Measurements from ENCODE around the gene SSR3. TPM values are rescaled to one million over a fixed set of nuclear protein-coding genes. Genes with fewer than 3 reads are reported as not detected.
A peak's percentile ranks its signal among the peaks of the same experiment; 100 is the strongest.

SSR3 gene
- total and polyA plus RNA-seq, 7 donors = 53.2 to 252 (median 71.5) TPM

DNA sequence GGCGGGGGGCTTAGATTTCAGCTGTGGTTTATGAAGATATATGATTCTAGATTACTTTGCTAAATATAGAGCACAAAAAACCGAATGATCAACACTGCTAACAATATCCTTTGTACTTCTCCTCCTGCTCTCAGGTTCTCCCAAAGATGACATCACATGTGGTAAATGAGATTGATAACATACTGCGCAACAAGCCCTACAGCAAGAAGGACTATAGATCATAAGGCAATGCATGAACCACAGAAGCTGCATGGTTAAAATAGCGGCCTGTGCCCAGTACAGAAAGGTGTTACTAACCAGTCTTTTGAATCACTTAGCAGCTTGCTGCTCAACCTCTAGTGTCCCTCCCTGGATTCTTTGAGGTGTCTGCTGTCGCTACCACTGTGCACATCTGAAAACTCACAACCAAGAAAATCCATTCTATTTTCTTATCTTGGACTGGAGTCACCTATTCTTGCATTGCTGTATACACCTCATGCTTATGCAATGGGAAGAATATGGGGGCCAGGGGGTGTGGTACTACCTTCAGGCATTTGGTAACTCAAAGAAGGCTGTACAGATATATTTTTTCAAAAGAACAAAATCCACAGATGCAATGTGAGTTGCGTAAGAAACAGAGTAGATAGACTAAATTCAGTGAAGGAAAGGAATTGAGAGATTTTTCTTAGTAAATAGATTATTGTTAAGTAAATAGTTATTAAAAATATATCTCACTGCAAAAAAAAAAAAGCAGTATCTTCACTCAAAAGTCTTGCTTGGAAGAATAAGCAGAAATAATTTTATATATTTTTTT lies 18.2 kb downstream of the SSR3 start:
- 86 to 90% (median 89%) methylated on average over 6 of the region's 6 CpGs for WGBS, 3 donors
- no peak overlapping the region for H3K4me3 ChIP-seq
- no peaks in the 10 kb centered on the region for H3K9me3 ChIP-seq
- H3K27me3 ChIP-seq (ENCODE audit: insufficient read depth in 3 of 3, low read length in 2 of 3) = no peaks in the 10 kb centered on the region
- ATAC-seq (no peak), DNase-seq (no peak)
- no peak for TF ChIP-seq CTCF (IDR thresholded peaks at IDR 0.05)
- intact Hi-C loops (cut with DNase I) = no loop called here
- H3K4me1 ChIP-seq = peaks cover 2% of the 10 kb centered on the region
- H3K27ac ChIP-seq = no peak overlapping the region
- peaks cover 0 to 29% of the 10 kb centered on the region in 2 donors for H3K36me3 ChIP-seq (ENCODE audit: insufficient read depth in 1 of 2, low read depth in 1 of 2)

DNA sequence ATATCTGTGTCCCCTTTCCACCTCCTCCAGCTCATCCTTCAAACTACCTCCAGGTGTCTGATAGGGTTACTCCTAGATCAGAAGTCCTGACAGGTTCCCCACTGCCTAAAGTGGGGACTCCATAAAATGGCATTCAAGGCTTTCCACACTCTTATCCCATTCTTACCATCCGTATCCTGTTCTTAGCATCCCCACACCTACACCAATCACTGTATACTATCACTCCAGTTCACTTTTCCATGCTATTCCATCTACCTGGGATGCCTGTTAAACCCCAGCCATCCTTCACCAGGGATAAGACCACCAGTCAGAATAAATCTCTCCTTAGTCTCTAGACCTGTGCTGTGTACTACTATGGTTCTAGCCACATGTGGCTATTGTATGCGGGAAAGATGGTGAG lies 19.1 kb downstream of the SSR3 start:
- no peak for DNase-seq
- TF ChIP-seq CTCF (IDR thresholded peaks at IDR 0.05) = no peak
- no peaks in the 10 kb centered on the region for H3K4me1 ChIP-seq
- no peaks in the 10 kb centered on the region for H3K27me3 ChIP-seq (ENCODE audit: insufficient read depth in 3 of 3, low read length in 2 of 3)
- H3K4me3 ChIP-seq = no peak overlapping the region
- peaks cover 0 to 26% of the 10 kb centered on the region in 2 donors for H3K36me3 ChIP-seq (ENCODE audit: insufficient read depth in 1 of 2, low read depth in 1 of 2)
- peak overlapping the region; percentile 19 for H3K27ac ChIP-seq
- intact Hi-C loops (cut with DNase I) = no loop called here
- WGBS, 3 donors = 94 to 99% (median 96%) methylated on average over 2 of the region's 2 CpGs
- no peak for ATAC-seq
- H3K9me3 ChIP-seq = no peaks in the 10 kb centered on the region

- Histone ChIP-seq H3K4me3 (no peak overlapping the region), H3K36me3 (ENCODE audit: insufficient read depth in 1 of 2, low read depth in 1 of 2) (peaks cover 0 to 24% of the 10 kb centered on the region in 2 donors), H3K4me1 (no peaks in the 10 kb centered on the region), H3K27ac (peak overlapping the region; percentile 19), H3K27me3 (ENCODE audit: insufficient read depth in 3 of 3, low read length in 2 of 3) (no peaks in the 10 kb centered on the region), H3K9me3 (no peaks in the 10 kb centered on the region)
- ATAC-seq (peak; percentile 94 to 98 (median 96)), DNase-seq (peak; percentile 63 to 74)
- intact Hi-C loops (cut with DNase I) = no loop called here
- 8 to 16% (median 16%) methylated on average over 4 of the region's 4 CpGs for WGBS, 3 donors
- peak; percentile 17 for TF ChIP-seq CTCF (IDR thresholded peaks at IDR 0.05)
These were observed 19.7 kb downstream of the SSR3 start for GRCh38 chr3:156535162-156535627.

GRCh38 chr3:156533205-156533604 lies 21.7 kb downstream of the SSR3 start:
- H3K9me3 ChIP-seq = no peaks in the 10 kb centered on the region
- intact Hi-C loops (cut with DNase I) = no loop called here
- DNase-seq (no peak), ATAC-seq (no peak)
- no peak for TF ChIP-seq CTCF (IDR thresholded peaks at IDR 0.05)
- H3K27me3 ChIP-seq (ENCODE audit: insufficient read depth in 3 of 3, low read length in 2 of 3) = no peaks in the 10 kb centered on the region
- no peaks in the 10 kb centered on the region for H3K4me1 ChIP-seq
- H3K4me3 ChIP-seq = no peak overlapping the region
- peaks cover 0 to 7% of the 10 kb centered on the region in 2 donors for H3K36me3 ChIP-seq (ENCODE audit: insufficient read depth in 1 of 2, low read depth in 1 of 2)
- H3K27ac ChIP-seq = no peak overlapping the region
- 77 to 85% (median 84%) methylated on average over 4 of the region's 4 CpGs for WGBS, 3 donors
